GM06990 (cell line): ENCODE data around the gene PLEKHM1.
"Not testable (repeated sequence)": the region's sequence is repeated elsewhere in the genome, so short reads cannot be mapped to it uniquely, and the experiment has no call there.

ENCODE experiments used
- DNase-seq: peaks from one replicate; pipeline ENCODE4 v3.0.0-alpha.2; 2011; ENCODE audit not compliant: insufficient read length; ENCODE audit errors: extremely low read depth
- H3K27me3 ChIP-seq: replicated peaks from 2 replicates; pipeline ENCODE4 v1.6.0; 2011; ENCODE audit warnings: low read length; ENCODE audit not compliant: control insufficient read depth, insufficient read depth
- H3K36me3 ChIP-seq: 2 replicates; pipeline ENCODE4 v1.5.1; 2011; ENCODE audit warnings: low read length; ENCODE audit not compliant: control insufficient read depth, insufficient read depth
- H3K4me3 ChIP-seq: replicated peaks from 2 replicates; pipeline ENCODE4 v1.5.1; 2011; ENCODE audit warnings: low read depth, mild to moderate bottlenecking, control low read depth, low read length

PLEKHM1 gene

DNA sequence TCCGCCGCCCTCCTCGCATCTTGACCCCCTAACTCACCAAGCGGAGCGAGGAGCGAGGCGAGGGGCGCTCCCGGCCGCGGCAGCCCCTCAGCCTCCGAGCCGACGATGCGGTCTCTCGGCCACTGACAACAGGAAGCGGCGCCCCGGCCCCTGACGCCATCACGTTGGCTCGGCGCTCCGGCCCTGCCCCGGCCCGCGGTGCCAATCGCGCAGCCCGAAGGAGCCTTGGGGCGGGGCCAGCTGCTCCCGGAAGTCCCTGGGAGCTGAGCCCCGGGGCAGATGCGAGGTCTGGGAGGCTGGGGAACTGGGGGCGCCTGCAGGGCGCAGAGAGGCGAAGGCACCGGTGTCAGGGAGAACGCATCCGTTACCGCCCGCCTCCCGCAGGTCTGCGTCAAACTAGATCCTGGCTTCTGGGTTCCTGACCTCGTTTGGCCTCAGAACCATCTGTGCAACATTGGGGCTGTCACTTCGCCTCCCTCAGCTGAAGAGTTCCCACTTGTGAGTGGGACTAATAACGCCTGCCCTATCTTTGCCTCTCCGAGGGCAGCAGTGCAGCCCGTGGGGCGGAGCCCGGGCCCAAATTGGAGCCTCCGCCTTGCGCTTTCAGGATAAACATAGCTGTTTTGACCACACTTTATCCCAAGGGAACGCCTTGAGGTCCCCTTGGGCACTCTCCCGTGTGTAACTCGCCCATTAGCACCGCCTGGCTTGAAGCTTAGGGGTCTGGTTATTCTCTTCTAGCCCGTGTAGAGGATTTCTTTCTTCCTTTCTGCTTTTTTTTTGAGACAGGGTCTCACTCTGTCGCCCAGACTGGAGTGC is at the start of gene PLEKHM1:
PLEKHM1 (minus strand) TSS at position 107 of the 819 bp plus-strand sequence. CDS start 8,237 bp downstream, outside the sequence.
- peak within 1 kb of the TSS; percentile 75 for H3K4me3 ChIP-seq
- peak; percentile 85 for DNase-seq
- H3K36me3 ChIP-seq: not testable (repeated sequence)

GRCh38 chr17:45538168-45538567 is 47.6 kb upstream of the PLEKHM1 start:
- not testable (repeated sequence) for H3K27me3 ChIP-seq, H3K36me3 ChIP-seq, DNase-seq, H3K4me3 ChIP-seq

More for the DNA sequence above, at the start of gene PLEKHM1:
- H3K27me3 ChIP-seq: not testable (repeated sequence)

DNA sequence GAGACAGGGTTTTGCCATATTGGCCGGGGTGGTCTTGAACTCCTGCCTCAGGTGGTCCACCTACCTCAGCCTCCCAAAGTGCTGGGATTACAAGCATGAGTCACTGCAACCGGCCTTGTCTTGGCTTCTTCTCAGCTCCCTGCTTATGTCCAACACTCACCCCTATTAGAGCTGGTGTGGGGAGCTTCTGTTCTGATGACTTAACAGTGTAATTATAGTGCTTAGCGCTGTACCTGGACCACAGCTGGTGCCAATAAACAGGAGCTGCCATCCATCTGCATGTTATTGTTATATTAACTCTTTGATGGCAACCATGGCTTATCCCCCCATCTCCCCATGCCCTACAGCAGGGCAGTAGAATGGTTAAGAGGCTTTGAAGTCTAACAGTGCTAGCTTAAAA is 15.6 kb upstream of the PLEKHM1 start:
- DNase-seq, H3K27me3 ChIP-seq, H3K36me3 ChIP-seq, H3K4me3 ChIP-seq: not testable (repeated sequence)

DNA sequence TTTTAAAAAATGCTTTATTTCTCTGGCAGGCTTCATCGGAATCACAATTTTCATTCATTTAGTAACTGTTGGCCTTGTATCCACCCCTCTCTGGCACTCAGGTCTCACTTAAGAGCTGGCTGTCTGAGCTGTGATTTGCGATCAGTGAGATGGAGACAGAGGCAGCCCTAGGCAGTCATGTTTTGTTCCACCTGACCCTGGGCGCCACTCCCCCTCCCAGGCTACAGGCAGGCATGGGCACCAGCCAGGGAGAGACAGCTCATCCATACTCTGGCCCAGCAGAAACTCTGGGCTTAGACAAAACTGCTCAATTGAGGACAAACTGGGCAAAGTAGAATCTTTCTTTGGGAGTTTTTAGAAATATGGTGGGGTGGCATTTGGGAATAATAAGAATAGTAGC is 14.7 kb upstream of the PLEKHM1 start:
- H3K4me3 ChIP-seq, H3K27me3 ChIP-seq, H3K36me3 ChIP-seq, DNase-seq: not testable (repeated sequence)

DNA sequence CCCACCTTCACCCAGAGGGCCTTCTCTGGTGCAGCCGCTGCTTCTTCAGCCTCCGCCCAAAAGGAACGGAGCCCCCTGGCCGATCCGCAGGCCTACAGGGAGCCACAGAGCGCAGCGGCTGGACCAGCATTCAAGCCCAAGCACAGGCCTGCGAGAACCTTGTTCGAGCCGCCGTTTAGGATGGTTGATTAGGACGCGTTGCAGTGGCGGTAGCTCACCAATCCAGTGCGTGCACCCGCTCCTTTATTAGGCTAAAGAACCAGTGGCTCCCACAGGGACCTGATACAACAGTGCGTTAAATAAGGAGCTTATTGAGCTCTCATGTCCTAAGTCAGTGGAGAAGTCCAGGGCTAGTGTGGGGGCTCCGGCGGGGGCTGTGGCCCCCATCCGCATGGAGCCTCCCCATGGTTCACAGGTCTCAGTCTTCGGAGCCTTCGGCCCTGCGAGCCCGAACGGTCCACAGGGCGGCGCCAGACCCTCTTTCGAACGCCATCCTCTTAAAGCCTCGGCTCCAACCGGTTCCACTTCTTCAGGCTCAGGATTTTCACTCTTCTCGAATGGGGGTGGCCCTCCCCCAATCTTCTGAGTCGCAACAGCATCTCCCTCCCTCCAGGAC is 10.7 kb upstream of the PLEKHM1 start:
- H3K36me3 ChIP-seq, H3K27me3 ChIP-seq, H3K4me3 ChIP-seq: not testable (repeated sequence)
- peak; percentile 3 for DNase-seq

- not testable (repeated sequence) for H3K4me3 ChIP-seq, DNase-seq, H3K36me3 ChIP-seq, H3K27me3 ChIP-seq
Observed at GRCh38 chr17:45500478-45500877, 10.0 kb upstream of the PLEKHM1 start.

DNA sequence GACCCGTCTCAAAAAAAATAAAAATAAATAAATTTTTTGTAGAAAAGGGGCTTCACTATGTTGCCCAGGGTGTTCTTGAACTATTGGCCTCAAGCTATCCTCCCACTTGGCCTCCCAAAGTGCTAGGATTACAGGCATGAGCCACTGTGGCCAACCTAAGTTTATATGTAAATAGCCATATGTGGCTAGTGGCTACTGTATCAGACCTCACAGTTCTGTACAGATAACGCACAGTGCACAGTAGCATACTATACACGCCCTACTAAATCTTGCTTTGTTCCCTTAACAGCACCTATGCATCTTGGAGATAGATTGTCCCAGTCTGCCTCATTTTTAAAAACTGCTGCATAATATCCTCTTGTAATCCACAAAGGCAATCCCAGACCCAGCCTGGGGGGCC is 8.7 kb upstream of the PLEKHM1 start:
- H3K27me3 ChIP-seq, H3K36me3 ChIP-seq, DNase-seq, H3K4me3 ChIP-seq: not testable (repeated sequence)

DNA sequence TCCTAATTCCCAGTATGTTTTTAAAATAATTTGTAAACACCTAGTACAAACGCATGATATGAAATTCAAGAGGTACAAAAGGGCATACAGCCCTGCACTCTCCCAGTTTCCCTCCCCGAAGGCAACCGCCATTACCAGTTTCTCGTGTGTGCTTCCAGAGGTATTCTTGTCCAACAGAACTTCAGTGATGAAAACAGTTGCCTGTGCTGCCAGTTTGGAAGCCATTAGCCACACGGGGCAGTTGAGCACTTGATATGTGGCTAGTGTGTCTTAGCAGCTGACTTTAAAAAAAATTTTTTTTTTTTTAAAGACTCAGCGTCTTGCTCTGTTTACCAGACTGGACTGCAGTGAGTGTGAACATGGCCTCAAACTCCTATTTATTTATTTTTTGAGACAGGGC is 7.9 kb upstream of the PLEKHM1 start:
- H3K27me3 ChIP-seq, H3K4me3 ChIP-seq, DNase-seq, H3K36me3 ChIP-seq: not testable (repeated sequence)

DNA sequence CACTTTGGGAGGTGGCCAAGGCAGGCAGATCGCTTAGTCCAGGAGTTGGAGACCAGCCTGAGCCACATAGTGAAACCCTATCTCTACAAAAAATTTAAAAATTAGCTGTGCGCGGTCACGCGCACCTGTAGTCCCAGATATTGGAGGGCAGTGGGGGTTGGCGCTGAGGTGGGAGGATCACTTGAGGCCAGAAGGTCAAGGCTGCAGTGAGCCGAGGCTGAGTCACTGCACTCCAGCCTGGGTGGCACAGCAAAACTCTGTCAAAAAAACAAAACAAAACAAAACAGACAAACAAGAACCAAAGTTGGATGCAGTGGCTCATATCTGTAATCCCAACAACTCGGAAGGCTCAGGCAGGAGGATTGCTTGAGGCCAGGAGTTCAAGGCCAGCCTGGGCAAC is 6.9 kb upstream of the PLEKHM1 start:
- H3K4me3 ChIP-seq, H3K27me3 ChIP-seq, H3K36me3 ChIP-seq, DNase-seq: not testable (repeated sequence)

- H3K4me3 ChIP-seq, H3K27me3 ChIP-seq, DNase-seq, H3K36me3 ChIP-seq: not testable (repeated sequence)
Observed at GRCh38 chr17:45496507-45496906, 6.0 kb upstream of the PLEKHM1 start.

GRCh38 chr17:45494556-45494955 is 4.0 kb upstream of the PLEKHM1 start:
- H3K36me3 ChIP-seq, H3K27me3 ChIP-seq, DNase-seq, H3K4me3 ChIP-seq: not testable (repeated sequence)

DNA sequence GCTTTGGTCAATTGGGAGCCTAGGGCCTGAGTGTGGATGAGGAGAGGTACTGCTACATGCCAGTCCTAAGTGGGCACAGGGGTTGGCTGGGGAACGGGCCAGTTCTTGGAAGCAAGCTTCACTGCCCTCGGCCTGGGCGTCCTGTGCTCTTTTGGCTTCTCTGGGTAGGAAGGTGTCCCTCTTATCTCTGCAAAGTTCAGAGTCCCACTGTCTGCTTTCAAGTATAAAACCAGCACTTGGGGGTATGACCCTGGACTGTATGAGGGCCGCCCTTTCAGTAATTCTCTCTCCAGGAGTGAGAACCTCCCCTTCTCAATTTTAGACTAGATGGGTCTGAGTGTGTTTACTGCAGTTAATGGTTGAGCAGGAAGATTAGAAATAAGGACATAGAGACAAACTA is 1.6 kb upstream of the PLEKHM1 start:
- DNase-seq, H3K4me3 ChIP-seq, H3K27me3 ChIP-seq, H3K36me3 ChIP-seq: not testable (repeated sequence)

- not testable (repeated sequence) for H3K36me3 ChIP-seq
- peak; percentile 13 for DNase-seq
Observed at GRCh38 chr17:45490198-45490597, 323 bp downstream of the PLEKHM1 start.

DNA sequence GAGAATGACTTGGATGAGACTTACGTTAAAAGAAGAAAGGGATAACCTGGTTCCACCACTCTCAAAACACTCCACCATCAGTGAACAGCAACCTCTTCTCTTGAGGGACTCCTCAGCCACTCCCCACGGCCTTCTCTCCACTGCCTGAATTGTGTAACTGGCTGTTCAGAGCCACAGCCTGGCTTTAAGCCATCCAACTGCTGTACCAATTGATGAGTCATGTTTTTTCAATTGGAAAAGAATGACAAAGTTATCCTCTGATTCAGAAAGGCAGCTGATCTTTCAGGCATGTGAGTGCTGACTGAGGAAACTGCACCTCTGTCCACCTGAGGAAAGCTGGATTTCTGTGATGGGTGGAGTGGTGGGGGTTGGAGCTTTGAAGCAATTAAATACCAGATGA is 2.8 kb downstream of the PLEKHM1 start:
- not testable (repeated sequence) for H3K4me3 ChIP-seq, H3K27me3 ChIP-seq, H3K36me3 ChIP-seq, DNase-seq

More at GRCh38 chr17:45490198-45490597, 323 bp downstream of the PLEKHM1 start:
- H3K4me3 ChIP-seq: peak overlapping the region; percentile 75
- H3K27me3 ChIP-seq: not testable (repeated sequence)
